HG03095 (cell line): ENCODE results near the gene RBBP4.
"Not testable (repeated sequence)": the region's sequence is repeated elsewhere in the genome, so short reads cannot be mapped to it uniquely, and the experiment has no call there.

Experiments used
- ATAC-seq: cut with Tn5 transposase; IDR thresholded peaks from one replicate; pipeline ENCODE4 v1.9.1; 2021; ENCODE audit warnings: moderate library complexity; ENCODE audit not compliant: unreplicated experiment

Gene RBBP4

GRCh38 chr1:32685498-32685897 is 34.5 kb downstream of the RBBP4 start:
- no peak for ATAC-seq

GRCh38 chr1:32686387-32686786 is 35.4 kb downstream of the RBBP4 start:
- ATAC-seq: no peak

- no peak for ATAC-seq
Observed at GRCh38 chr1:32693455-32694174, 42.6 kb downstream of the RBBP4 start.

- no peak for ATAC-seq
Observed at GRCh38 chr1:32695098-32695904, 44.3 kb downstream of the RBBP4 start.

GRCh38 chr1:32696041-32696440 is 45.0 kb downstream of the RBBP4 start:
- ATAC-seq: no peak

- not testable (repeated sequence) for ATAC-seq
Observed at GRCh38 chr1:32696996-32697395, 46.0 kb downstream of the RBBP4 start.

GRCh38 chr1:32701421-32701911 is 50.5 kb downstream of the RBBP4 start:
- no peak for ATAC-seq

GRCh38 chr1:32701951-32702598 is 51.1 kb downstream of the RBBP4 start:
- no peak for ATAC-seq

- no peak for ATAC-seq
Observed at GRCh38 chr1:32702599-32703478, 51.8 kb downstream of the RBBP4 start, which contains the start of gene SYNC. Gene SYNC (minus strand): TSS chr1:32702770. CDS start chr1:32702660, 110 bp downstream.

GRCh38 chr1:32703479-32704291 is 52.7 kb downstream of the RBBP4 start:
- no peak for ATAC-seq

- no peak for ATAC-seq
Observed at GRCh38 chr1:32705516-32705915, 54.5 kb downstream of the RBBP4 start.

- ATAC-seq: no peak
Observed at GRCh38 chr1:32706491-32706890, 55.5 kb downstream of the RBBP4 start.

GRCh38 chr1:32709075-32709474 is 58.1 kb downstream of the RBBP4 start:
- no peak for ATAC-seq

GRCh38 chr1:32709476-32709875 is 58.5 kb downstream of the RBBP4 start:
- no peak for ATAC-seq

- not testable (repeated sequence) for ATAC-seq
Observed at GRCh38 chr1:32711221-32711620, 60.2 kb downstream of the RBBP4 start.

- no peak for ATAC-seq
Observed at GRCh38 chr1:32713081-32713480, 62.1 kb downstream of the RBBP4 start.

- ATAC-seq: no peak
Observed at GRCh38 chr1:32714277-32714676, 63.3 kb downstream of the RBBP4 start.

GRCh38 chr1:32715901-32716311 is 64.9 kb downstream of the RBBP4 start:
- ATAC-seq: no peak

GRCh38 chr1:32716312-32717148 is 65.5 kb downstream of the RBBP4 start:
- no peak for ATAC-seq
